ENCODE measurements around the gene RAPGEFL1. TPM values are rescaled to one million over a fixed set of nuclear protein-coding genes. Genes with fewer than 3 reads are reported as not detected.

Gene RAPGEFL1
- total RNA-seq, 1 experiment from 2014 or later = 23.0 TPM

DNA sequence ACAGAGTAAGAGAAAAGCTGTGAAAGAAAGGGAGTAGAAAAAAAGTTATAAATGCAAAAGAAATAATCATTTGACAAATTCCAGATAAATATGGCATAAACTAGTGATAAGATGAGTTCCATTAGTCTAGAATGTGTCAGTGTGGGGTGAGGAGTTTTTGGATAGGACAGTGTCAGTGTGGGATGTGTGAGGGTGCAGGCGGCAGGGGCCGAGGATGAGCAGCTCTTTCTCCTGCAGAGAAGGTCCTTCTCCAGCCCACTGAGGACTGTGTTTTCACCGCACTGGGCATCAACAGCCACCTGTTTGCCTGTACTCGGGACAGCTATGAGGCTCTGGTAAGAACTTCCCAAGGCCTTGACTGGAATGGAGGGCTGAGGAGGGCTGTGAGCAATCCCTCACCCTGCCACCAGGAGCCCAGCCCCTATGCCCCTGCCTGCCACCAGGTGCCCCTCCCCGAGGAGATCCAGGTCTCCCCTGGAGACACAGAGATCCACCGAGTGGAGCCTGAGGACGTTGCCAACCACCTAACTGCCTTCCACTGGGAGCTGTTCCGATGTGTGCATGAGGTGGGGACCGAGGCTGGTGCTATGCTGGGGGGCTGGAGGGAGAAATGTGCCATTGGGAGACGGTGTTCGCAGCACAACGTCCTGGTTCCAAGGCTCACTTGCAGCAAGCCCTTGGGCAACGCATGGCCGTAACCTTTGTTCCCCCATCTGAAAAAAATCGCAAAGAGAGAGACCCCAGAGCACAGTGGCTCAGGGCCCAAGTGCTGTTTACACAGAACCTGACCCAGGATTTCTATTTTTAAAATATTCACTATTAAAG is 13.1 kb downstream of the RAPGEFL1 start:
- CTCF ChIA-PET = interaction anchor here (0.5 to 5.5 kb wide), 33 partner anchors 11 to 954 kb away, joined by 3 to 75 read pairs (median 4); partner anchors contain the start of genes CDC6, CSF3, RAPGEFL1 and WIPF2
- peak overlapping the region; percentile 79 for H3K4me3 Mint-ChIP-seq
- H3K27me3 Mint-ChIP-seq (ENCODE audit: low read depth) = peaks cover 3% of the 10 kb centered on the region; the same call in 1 of the 2 replicates
- peak; percentile 85 for ATAC-seq
- H3K9me3 Mint-ChIP-seq = no peaks in the 10 kb centered on the region
- peak overlapping the region; percentile 15; the same call in 1 of the 2 replicates for H3K27ac Mint-ChIP-seq
- H3K4me1 Mint-ChIP-seq = peaks cover 36% of the 10 kb centered on the region
- peaks cover 5% of the 10 kb centered on the region; the same call in 1 of the 2 replicates for H3K36me3 Mint-ChIP-seq
- TF ChIP-seq, protein P1, sequence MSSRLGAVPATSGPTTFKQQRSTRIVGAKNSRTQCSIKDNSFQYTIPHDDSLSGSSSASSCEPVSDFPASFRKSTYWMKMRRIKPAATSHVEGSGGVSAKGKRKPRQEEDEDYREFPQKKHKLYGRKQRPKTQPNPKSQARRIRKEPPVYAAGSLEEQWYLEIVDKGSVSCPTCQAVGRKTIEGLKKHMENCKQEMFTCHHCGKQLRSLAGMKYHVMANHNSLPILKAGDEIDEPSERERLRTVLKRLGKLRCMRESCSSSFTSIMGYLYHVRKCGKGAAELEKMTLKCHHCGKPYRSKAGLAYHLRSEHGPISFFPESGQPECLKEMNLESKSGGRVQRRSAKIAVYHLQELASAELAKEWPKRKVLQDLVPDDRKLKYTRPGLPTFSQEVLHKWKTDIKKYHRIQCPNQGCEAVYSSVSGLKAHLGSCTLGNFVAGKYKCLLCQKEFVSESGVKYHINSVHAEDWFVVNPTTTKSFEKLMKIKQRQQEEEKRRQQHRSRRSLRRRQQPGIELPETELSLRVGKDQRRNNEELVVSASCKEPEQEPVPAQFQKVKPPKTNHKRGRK (CRISPR knock-in tag; IDR thresholded peaks at IDR 0.05; ENCODE audit: borderline replicate concordance) = no peak
- TF ChIP-seq, protein P2, sequence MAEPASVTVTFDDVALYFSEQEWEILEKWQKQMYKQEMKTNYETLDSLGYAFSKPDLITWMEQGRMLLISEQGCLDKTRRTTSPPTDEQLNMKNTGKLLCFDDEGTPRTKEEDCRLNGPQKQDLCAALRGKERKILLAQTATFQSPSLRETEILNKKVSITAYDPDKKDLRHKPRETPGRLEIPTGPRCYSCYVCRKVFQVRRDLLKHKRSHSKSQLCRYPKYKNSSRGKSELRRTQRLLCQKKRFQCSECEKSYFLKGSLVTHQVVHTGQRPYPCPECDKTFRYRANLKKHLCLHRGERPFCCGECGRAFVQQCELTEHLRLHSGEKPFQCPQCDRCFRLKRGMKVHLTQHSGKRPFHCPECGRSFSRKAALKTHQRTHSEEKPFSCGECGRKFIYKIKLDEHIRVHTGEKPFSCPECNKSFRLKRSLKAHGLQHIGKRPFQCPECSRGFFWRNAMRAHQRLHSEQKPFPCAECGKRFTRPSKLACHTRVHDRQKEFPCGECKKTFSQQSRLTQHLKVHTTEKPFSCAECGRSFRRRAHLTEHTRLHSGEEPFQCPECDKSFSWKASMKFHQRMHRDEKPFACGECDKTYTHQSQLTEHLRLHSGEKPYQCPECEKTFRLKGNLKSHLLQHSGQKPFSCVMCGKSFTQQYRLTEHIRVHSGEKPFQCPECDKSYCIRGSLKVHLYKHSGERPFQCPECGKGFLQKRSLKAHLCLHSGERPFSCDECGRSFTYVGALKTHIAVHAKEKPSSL (CRISPR knock-in tag; conservative IDR thresholded peaks at IDR 0.05) = no peak
- TF ChIP-seq ZNF219 (CRISPR knock-in tag; IDR thresholded peaks at IDR 0.05; ENCODE audit: borderline replicate concordance) (no peak), FOXP1 (CRISPR knock-in tag; IDR thresholded peaks at IDR 0.05; ENCODE audit: borderline replicate concordance) (0 out of 2 replicates have a peak, but pooled peaks have one; percentile 5), MXD4 (CRISPR knock-in tag; IDR thresholded peaks at IDR 0.05; ENCODE audit: borderline replicate concordance) (no peak), TP53 (CRISPR knock-in tag; IDR thresholded peaks at IDR 0.05) (no peak), SP1 (CRISPR knock-in tag; conservative IDR thresholded peaks at IDR 0.05) (no peak), KAT7 (CRISPR knock-in tag; IDR thresholded peaks at IDR 0.05; ENCODE audit: borderline replicate concordance) (no peak)
- TF ChIP-seq, protein P3, sequence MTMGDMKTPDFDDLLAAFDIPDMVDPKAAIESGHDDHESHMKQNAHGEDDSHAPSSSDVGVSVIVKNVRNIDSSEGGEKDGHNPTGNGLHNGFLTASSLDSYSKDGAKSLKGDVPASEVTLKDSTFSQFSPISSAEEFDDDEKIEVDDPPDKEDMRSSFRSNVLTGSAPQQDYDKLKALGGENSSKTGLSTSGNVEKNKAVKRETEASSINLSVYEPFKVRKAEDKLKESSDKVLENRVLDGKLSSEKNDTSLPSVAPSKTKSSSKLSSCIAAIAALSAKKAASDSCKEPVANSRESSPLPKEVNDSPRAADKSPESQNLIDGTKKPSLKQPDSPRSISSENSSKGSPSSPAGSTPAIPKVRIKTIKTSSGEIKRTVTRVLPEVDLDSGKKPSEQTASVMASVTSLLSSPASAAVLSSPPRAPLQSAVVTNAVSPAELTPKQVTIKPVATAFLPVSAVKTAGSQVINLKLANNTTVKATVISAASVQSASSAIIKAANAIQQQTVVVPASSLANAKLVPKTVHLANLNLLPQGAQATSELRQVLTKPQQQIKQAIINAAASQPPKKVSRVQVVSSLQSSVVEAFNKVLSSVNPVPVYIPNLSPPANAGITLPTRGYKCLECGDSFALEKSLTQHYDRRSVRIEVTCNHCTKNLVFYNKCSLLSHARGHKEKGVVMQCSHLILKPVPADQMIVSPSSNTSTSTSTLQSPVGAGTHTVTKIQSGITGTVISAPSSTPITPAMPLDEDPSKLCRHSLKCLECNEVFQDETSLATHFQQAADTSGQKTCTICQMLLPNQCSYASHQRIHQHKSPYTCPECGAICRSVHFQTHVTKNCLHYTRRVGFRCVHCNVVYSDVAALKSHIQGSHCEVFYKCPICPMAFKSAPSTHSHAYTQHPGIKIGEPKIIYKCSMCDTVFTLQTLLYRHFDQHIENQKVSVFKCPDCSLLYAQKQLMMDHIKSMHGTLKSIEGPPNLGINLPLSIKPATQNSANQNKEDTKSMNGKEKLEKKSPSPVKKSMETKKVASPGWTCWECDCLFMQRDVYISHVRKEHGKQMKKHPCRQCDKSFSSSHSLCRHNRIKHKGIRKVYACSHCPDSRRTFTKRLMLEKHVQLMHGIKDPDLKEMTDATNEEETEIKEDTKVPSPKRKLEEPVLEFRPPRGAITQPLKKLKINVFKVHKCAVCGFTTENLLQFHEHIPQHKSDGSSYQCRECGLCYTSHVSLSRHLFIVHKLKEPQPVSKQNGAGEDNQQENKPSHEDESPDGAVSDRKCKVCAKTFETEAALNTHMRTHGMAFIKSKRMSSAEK (CRISPR knock-in tag; IDR thresholded peaks at IDR 0.05; ENCODE audit: borderline replicate concordance) = no peak
- TF ChIP-seq, protein P4, sequence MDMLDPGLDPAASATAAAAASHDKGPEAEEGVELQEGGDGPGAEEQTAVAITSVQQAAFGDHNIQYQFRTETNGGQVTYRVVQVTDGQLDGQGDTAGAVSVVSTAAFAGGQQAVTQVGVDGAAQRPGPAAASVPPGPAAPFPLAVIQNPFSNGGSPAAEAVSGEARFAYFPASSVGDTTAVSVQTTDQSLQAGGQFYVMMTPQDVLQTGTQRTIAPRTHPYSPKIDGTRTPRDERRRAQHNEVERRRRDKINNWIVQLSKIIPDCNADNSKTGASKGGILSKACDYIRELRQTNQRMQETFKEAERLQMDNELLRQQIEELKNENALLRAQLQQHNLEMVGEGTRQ (CRISPR knock-in tag; IDR thresholded peaks at IDR 0.05) = no peak
- TF ChIP-seq, protein P5, sequence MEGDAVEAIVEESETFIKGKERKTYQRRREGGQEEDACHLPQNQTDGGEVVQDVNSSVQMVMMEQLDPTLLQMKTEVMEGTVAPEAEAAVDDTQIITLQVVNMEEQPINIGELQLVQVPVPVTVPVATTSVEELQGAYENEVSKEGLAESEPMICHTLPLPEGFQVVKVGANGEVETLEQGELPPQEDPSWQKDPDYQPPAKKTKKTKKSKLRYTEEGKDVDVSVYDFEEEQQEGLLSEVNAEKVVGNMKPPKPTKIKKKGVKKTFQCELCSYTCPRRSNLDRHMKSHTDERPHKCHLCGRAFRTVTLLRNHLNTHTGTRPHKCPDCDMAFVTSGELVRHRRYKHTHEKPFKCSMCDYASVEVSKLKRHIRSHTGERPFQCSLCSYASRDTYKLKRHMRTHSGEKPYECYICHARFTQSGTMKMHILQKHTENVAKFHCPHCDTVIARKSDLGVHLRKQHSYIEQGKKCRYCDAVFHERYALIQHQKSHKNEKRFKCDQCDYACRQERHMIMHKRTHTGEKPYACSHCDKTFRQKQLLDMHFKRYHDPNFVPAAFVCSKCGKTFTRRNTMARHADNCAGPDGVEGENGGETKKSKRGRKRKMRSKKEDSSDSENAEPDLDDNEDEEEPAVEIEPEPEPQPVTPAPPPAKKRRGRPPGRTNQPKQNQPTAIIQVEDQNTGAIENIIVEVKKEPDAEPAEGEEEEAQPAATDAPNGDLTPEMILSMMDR (IDR thresholded peaks at IDR 0.05) = peak; percentile 29
- TF ChIP-seq, protein P6, sequence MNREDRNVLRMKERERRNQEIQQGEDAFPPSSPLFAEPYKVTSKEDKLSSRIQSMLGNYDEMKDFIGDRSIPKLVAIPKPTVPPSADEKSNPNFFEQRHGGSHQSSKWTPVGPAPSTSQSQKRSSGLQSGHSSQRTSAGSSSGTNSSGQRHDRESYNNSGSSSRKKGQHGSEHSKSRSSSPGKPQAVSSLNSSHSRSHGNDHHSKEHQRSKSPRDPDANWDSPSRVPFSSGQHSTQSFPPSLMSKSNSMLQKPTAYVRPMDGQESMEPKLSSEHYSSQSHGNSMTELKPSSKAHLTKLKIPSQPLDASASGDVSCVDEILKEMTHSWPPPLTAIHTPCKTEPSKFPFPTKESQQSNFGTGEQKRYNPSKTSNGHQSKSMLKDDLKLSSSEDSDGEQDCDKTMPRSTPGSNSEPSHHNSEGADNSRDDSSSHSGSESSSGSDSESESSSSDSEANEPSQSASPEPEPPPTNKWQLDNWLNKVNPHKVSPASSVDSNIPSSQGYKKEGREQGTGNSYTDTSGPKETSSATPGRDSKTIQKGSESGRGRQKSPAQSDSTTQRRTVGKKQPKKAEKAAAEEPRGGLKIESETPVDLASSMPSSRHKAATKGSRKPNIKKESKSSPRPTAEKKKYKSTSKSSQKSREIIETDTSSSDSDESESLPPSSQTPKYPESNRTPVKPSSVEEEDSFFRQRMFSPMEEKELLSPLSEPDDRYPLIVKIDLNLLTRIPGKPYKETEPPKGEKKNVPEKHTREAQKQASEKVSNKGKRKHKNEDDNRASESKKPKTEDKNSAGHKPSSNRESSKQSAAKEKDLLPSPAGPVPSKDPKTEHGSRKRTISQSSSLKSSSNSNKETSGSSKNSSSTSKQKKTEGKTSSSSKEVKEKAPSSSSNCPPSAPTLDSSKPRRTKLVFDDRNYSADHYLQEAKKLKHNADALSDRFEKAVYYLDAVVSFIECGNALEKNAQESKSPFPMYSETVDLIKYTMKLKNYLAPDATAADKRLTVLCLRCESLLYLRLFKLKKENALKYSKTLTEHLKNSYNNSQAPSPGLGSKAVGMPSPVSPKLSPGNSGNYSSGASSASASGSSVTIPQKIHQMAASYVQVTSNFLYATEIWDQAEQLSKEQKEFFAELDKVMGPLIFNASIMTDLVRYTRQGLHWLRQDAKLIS (CRISPR knock-in tag; IDR thresholded peaks at IDR 0.05; ENCODE audit: borderline replicate concordance) = no peak
- POLR2A ChIA-PET = interaction anchor here (0.6 to 1.2 kb wide), 3 partner anchors 10 to 67 kb away, joined by 3 read pairs; no protein-coding TSS in a partner anchor
- peak; percentile 73 for DNase-seq (ENCODE audit: low spot score)
